ENCODE measurements around the gene SLFN12L. TPM values are rescaled to one million over a fixed set of nuclear protein-coding genes. Genes with fewer than 3 reads are reported as not detected.

SLFN12L gene
- total RNA-seq, 2 donors from 2014 or later = 0.22 to 0.59 TPM

DNA sequence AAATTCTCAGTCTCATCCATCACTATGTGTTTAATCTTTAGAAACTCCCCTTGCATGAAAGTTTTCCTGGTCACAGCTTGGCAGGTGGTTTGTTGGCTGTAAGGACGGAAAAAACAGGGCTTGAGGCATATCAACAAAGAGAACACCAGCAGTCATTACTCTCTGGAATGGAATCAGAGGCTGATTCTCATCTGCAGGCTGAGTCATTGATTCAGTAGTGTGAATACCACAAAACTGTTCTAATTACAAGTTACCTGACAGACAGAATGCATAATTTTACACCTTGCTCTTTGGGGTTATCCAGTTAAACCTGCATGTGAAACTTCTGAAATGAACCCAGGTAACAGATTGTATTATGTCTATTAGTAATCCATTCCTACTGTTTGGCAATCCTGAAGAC, 11.5 kb upstream of the SLFN12L start:
- no peaks in the 10 kb centered on the region for H3K27me3 ChIP-seq
- TF ChIP-seq, protein P1, sequence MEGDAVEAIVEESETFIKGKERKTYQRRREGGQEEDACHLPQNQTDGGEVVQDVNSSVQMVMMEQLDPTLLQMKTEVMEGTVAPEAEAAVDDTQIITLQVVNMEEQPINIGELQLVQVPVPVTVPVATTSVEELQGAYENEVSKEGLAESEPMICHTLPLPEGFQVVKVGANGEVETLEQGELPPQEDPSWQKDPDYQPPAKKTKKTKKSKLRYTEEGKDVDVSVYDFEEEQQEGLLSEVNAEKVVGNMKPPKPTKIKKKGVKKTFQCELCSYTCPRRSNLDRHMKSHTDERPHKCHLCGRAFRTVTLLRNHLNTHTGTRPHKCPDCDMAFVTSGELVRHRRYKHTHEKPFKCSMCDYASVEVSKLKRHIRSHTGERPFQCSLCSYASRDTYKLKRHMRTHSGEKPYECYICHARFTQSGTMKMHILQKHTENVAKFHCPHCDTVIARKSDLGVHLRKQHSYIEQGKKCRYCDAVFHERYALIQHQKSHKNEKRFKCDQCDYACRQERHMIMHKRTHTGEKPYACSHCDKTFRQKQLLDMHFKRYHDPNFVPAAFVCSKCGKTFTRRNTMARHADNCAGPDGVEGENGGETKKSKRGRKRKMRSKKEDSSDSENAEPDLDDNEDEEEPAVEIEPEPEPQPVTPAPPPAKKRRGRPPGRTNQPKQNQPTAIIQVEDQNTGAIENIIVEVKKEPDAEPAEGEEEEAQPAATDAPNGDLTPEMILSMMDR (IDR thresholded peaks at IDR 0.05) = no peak

DNA sequence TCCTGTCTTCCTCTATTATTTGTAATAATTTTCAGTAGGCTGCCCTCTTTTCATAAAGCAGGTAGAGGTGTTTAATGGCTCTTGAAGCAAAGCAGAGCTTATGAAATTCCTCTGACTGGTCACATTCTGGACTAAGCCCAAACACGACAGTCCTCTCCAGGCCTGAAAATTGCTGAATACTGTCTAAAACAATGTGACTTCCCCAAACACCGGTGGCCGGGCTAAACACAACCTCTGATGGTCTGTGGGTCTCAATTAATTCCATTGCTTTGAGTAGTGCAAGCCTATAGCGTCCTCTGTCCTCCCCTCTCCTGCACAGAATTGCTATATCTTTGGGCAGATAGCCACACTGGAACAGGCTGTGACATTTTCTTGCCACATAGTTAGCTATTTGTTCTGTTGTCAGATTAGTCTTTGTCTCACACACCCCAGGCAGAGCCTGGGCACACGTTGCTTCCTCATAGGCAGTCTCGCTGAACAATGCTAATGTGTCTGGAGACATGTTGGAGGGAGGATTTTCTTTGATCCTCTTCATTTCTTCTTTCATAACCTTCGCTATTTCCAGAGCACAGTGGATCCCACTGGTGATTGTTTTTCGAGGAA, 10.8 kb upstream of the SLFN12L start:
- no peak overlapping the region for H3K4me3 ChIP-seq
- H3K4me1 ChIP-seq = no peaks in the 10 kb centered on the region
- no peak overlapping the region for H3K27ac ChIP-seq
- no peaks in the 10 kb centered on the region for H3K36me3 ChIP-seq
- no peak for DNase-seq (ENCODE audit: low spot score)
- no peaks in the 10 kb centered on the region for H3K27me3 ChIP-seq
- H3K9me3 ChIP-seq = no peaks in the 10 kb centered on the region
- TF ChIP-seq, protein P1 (IDR thresholded peaks at IDR 0.05) = no peak

More for the DNA sequence above, 11.5 kb upstream of the SLFN12L start:
- no peaks in the 10 kb centered on the region for H3K9me3 ChIP-seq
- DNase-seq (ENCODE audit: low spot score) = no peak
- no peak overlapping the region for H3K27ac ChIP-seq
- H3K36me3 ChIP-seq = no peaks in the 10 kb centered on the region
- no peaks in the 10 kb centered on the region for H3K4me1 ChIP-seq
- no peak overlapping the region for H3K4me3 ChIP-seq

DNA sequence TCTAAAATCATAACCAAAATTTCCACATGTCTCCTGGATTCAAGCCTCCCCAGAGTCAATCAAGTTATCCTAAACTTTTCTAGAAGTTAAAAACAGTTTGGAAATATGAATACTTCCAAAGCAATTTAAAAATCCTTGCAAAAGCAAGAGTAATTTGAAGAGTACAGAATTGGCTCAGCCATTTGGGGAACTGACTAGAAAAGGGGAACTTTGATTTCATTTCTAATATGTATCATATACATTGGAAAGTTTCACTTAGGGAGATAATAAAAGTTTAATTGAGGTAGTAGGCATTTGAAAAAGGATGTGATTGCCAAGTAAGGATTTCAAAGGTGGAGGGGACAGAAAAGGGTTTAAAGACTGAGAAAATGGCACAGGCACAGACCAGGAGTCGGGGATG, 9.0 kb upstream of the SLFN12L start:
- Histone ChIP-seq H3K4me1 (no peaks in the 10 kb centered on the region), H3K9me3 (no peaks in the 10 kb centered on the region), H3K27me3 (no peaks in the 10 kb centered on the region), H3K36me3 (no peaks in the 10 kb centered on the region), H3K4me3 (no peak overlapping the region), H3K27ac (no peak overlapping the region)
- TF ChIP-seq, protein P1 (IDR thresholded peaks at IDR 0.05) = no peak
- DNase-seq (ENCODE audit: low spot score) = no peak

DNA sequence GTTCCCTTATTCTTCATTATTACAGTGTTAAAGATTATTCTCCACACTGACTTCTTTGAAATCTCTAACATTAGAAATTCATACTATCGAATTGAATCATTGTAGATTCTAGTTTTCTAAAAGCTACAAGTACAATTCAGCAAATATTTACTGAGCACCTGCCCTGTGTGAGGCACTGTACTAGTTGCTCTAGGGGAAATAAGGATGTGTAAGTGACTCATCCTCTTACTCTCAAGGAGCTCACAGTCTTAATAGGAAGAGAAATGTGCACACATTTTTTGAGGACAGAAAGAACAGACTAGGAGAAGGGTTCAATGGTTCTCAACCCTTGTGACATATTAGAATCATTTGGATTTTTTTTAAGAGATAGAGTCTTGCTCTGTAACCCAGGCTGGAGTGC, 7.7 kb upstream of the SLFN12L start:
- Histone ChIP-seq H3K36me3 (no peaks in the 10 kb centered on the region), H3K4me1 (peaks cover 0 to 2% of the 10 kb centered on the region in 2 donors), H3K9me3 (no peaks in the 10 kb centered on the region), H3K27me3 (no peaks in the 10 kb centered on the region), H3K4me3 (no peak overlapping the region), H3K27ac (no peak overlapping the region)
- TF ChIP-seq, protein P1 (IDR thresholded peaks at IDR 0.05) = no peak
- no peak for DNase-seq (ENCODE audit: low spot score)

DNA sequence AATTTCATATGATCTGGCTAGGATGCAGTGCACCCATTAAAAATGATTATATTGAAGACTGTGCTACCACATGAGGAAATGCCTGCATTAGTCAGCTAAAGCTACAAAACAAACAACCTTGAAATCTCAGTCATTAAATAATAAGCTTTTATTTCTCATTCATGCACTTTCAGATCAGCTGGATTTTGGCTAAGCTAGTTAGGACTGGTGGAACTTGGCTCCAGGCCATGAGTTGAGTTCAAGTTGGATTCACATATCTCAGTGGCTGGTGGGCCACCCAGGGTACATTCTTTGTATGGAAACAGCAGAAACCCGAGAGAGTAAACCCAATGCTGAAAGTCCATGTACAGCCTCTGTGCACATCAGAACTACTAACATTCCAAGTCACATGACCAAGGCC, 6.4 kb upstream of the SLFN12L start:
- H3K4me3 ChIP-seq = no peak overlapping the region
- DNase-seq (ENCODE audit: low spot score) = no peak
- no peaks in the 10 kb centered on the region for H3K27me3 ChIP-seq
- TF ChIP-seq, protein P1 (IDR thresholded peaks at IDR 0.05) = no peak
- H3K27ac ChIP-seq = no peak overlapping the region
- peaks cover 3 to 7% of the 10 kb centered on the region in 2 donors for H3K4me1 ChIP-seq
- H3K9me3 ChIP-seq = no peaks in the 10 kb centered on the region
- H3K36me3 ChIP-seq = no peaks in the 10 kb centered on the region

DNA sequence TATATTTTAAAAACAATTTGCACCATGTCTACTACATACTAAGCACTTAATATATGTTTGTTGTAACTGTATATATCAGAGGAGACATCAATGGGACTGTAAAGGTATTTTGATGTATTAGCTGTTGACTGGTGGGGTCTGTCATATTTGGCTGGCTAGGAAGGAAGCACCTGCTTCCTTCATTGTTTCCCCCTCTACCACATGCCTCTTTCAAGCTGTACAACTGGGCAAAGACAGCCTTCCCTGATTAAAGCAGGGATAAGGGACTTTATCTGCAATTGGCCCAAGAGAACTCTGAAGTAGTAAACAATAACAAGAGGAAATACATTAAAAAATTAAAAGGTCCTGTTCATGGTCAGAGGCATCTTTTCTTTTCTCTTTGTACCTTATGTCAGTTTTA, 5.5 kb upstream of the SLFN12L start:
- H3K9me3 ChIP-seq = no peaks in the 10 kb centered on the region
- no peak for DNase-seq (ENCODE audit: low spot score)
- H3K4me3 ChIP-seq = no peak overlapping the region
- H3K36me3 ChIP-seq = no peaks in the 10 kb centered on the region
- TF ChIP-seq, protein P1 (IDR thresholded peaks at IDR 0.05) = no peak
- no peaks in the 10 kb centered on the region for H3K27me3 ChIP-seq
- peaks cover 3 to 10% of the 10 kb centered on the region in 2 donors for H3K4me1 ChIP-seq
- no peak overlapping the region for H3K27ac ChIP-seq
